HG03280 (cell line): ENCODE measurements around the gene IRF2BP1.
A peak's percentile ranks its signal among the peaks of the same experiment; 100 is the strongest.

Source experiments
- ATAC-seq: cut with Tn5 transposase; IDR thresholded peaks from one replicate; pipeline ENCODE4 v1.9.1; 2021; ENCODE audit warnings: mild to moderate bottlenecking, moderate library complexity; ENCODE audit not compliant: unreplicated experiment

Gene IRF2BP1, protein sequence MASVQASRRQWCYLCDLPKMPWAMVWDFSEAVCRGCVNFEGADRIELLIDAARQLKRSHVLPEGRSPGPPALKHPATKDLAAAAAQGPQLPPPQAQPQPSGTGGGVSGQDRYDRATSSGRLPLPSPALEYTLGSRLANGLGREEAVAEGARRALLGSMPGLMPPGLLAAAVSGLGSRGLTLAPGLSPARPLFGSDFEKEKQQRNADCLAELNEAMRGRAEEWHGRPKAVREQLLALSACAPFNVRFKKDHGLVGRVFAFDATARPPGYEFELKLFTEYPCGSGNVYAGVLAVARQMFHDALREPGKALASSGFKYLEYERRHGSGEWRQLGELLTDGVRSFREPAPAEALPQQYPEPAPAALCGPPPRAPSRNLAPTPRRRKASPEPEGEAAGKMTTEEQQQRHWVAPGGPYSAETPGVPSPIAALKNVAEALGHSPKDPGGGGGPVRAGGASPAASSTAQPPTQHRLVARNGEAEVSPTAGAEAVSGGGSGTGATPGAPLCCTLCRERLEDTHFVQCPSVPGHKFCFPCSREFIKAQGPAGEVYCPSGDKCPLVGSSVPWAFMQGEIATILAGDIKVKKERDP

DNA sequence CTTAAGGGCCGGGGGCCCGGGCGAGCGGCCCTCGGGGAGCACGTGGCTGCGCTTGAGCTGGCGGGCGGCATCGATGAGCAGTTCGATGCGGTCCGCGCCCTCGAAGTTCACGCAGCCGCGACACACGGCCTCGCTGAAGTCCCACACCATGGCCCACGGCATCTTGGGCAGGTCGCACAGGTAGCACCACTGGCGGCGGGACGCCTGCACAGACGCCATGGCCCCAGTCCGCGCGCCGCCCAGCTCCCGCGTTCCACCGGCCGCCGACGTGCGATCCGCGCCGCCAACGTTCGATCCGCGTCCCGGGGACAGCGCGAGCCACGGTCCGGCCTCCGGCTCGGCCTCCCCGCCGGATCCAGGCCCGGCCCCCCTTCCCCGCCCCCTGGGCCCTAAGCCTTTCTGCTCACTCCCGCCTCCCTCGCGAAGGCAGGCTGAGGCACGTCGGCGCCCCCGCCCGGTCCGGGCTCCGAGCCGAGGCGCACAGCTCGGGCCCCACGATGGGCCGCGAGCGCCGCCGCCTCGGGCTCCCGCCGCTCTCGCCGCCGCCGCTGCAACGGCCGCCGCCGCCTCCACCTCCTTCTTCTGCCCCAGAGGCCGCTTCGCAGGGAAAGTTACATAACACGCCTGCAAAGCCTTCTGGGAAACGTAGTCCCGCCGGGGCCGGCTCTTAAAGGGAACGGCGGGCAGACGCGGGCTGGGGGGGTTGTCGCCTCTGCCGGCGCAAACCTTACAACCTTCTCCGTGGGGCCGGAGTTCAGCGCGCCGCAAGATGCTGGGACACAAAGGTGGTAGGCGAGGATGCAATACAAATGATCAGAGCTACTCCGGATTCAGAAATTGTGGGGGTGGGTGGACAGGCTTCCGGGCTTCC lies at the start of gene IRF2BP1:
TSS of gene IRF2BP1 (minus strand) at position 586 of the 871 bp plus-strand sequence. CDS start at position 219, 367 bp downstream.
- peak; percentile 50 for ATAC-seq

DNA sequence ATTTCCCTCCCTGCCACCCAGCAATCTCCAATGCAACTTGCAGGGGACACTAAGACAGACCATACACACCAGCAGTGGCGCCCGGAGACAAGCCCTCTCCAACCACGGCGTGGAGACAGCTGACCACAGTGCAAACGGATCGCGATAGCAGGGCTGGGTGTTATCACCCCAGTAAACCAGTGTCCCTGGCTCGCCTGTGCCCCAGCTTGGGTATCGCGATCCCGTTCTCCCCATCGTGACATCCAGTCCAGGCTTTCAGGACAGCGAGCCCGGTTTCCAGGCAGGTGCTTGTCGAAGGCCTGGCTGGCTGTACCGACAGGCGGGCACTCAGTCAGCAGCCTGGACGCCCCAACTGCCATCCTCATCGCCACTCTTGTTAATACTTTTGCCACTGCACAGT lies 49.3 kb upstream of the IRF2BP1 start:
- no peak for ATAC-seq

DNA sequence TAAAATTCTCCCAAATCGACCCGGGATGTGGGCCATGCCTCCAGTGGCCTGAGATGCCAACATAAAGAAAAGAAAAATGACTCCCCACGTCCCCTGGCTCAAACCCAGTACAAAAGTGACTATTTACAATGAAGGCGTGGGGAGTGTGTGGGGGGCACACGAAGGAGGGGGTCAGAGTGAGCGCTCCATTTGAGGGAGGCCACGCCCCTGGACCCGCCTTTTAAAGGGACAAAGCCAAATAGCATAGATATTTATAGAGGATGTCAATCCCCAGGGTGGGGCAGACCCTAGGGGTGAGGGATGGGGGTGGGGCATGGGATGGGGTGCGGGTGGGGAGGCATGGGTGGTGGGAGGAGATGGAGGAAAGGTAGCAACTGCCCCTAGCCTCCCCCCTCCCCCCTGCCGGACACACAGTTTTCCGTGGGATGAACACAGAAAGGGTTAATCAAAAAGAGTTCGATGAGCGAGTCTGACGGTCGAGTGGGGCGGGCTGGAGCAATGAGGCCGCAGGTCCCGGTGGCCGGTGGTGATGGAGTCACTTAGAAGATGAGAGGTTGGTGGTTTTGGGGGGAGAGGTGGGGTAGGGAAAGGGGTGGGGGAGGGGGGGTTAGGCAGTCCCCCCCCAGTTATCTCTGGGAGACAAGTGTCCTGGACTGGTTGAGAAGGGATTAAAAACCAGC lies 48.8 kb upstream of the IRF2BP1 start:
- no peak for ATAC-seq

DNA sequence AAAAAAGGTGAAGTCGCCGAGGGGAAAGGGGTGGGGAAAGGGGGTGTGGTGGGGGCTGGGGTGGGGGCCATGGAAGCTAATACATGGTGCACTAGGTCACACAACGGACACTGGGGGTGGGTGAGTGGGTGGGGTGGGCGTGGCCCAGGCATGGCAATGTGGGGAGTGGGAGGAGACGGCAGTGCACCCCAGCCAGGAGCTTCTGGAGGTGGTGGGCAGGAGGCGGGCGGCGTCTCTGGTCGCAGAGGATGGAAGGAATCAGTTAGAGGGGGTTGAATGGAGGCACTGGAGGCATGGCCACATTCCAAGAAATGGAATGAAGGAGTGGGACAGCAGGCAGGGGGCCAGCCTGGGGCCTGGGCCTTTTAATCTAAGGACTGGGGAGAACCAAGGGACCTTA lies 47.8 kb upstream of the IRF2BP1 start:
- ATAC-seq: no peak

DNA sequence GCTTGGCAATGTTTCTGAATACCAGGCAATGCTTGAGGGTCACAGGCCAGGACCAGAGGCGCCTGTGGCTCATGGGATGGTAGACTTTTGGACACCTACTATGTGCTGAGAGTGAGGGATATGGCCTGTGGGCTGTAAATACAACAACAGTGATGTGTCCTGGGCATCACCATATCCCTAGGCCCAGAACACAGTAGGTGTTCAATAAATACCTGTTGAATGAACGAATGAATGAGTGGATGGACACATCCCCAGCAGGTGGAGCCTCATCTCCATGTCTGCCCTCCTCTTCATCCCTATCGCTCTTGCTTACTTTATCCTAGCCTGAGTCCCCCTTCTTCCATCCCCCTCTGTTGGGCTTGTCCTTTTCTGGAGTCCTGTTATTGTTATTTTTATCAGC lies 45.1 kb upstream of the IRF2BP1 start:
- ATAC-seq: no peak

DNA sequence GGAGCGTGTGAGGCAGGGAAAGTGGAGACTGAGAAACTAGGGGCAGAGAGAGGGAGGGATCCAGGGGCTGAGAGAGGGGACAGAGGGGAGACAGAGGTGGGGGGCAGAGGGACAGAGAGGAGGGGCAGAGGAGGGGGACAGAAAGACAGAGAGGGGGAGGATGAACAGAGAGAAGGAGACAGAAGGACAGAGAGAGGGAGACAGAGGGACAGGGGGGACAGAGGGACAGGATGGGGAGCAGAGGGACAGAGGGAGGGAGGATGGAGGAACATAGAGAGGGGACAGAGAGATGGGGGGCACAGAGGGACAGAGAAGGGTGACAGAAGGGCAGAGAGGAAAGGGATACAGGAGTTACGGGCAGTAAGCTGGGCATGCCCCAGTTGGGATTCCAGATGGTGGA lies 43.3 kb upstream of the IRF2BP1 start:
- no peak for ATAC-seq

DNA sequence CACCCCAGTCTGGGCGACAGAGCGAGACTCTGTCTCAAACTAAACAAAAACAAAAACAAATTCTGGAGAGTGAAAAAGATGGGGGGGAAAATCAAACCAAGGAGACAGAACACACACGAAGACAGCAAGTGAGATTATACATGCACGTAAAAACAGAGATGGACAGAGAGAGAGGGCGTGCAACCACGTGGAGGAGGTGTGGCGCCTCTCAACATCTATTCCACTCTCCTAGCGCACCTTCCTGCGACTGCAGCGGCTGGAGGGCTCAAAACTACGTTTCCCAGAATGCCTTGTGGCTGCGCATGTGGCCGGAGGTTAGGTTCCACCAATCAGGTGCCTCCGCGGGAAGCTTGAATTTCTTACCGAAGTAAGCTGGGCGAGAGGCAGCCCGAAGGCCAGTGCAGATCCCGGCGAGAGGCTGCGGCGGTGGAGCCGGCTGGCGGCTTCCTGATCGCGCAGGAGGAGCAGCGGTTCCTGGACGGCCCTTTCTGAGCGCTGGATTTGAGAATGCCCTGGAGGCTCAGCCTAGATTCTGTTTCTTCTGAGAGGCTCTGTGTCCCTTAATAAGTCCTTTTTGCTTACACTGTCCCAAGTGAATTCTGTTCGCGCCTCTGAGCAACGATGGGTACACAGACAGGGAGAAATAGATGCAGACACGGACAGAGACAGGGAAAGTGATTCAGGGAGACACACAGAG lies 41.8 kb upstream of the IRF2BP1 start:
- ATAC-seq: peak; percentile 90

DNA sequence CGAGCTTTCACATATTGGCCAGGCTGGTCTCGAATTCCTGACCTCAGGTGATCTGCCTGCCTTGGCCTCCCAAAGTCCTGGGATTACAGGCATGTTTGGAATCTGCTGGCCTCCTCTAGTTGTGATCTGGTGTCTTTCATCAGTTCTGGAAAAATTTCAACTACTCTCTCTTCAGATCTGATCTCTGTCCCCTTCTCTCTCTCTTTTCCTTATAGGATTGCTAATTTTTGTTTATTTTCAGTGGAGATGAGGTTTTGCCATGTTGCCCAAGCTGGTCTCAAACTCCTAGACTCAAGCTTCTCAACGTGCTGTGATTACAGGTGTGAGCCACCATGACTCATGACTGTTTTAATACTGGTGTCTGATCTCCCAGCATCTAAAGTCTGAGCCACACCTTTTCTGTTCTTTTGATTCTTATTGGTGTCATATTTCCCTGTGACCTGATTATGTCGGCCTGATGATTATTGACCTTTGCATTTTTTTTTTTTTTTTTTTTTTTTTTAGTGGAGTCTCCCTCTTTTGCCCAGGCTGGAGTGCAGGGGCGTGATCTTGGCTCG lies 39.0 kb upstream of the IRF2BP1 start:
- ATAC-seq: no peak

DNA sequence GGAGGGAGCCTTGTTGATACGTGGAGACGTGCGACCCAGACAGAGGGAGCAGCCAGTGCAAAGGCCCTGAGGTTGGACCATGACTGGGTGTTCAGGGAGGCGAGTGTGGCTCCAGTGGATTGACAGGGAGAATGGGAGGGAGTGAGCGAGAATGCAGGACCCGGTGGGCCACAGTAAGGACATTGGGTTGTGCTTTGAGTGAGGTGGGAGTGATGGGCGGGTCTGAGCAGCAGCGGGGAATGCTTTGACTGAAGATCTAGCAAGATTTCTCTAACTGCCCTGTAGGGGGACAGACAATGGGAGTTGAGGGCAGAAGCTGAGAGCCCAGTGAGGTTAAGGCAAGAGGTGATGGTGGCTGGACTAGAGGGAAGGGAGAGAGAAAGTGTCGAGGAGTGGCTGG lies 36.3 kb upstream of the IRF2BP1 start:
- ATAC-seq: no peak

DNA sequence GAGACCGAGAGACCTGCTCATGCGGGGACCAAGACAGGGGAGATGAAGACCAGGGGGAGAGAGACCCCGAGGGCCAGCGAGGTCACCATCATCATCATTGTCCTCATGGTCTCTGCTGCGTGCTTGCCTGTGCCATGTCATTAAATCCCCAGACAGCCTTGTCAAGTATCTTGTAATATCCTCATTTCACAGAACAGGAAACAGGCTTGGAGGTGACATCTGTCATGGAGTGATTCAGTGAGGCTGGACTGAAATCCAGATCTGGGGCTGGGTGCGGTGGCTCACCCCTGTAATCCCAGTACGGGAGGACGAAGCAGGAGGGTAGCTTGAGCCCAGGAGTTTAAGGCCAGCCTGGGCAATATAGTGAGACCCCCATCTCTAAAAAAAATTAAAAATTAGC lies 34.5 kb upstream of the IRF2BP1 start:
- ATAC-seq: no peak

DNA sequence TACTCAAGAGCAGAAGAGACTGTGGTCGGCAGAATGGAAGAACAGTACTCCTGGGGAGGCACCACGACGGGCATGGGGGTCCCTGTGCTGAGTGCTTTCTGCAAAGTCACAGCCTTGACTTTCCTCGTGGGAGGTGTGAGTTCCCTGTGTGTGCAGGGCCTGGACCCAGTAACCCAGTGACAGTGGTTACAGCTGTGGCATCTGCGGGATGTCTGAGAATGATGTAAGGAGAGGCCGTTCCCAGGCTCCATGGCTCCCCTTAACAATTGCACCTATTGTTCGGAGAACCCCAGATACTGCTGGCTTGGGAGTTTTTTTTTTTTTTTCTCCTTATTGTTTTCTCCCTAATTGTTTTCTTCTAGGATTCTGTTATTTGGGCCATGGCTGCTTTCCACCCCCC lies 33.7 kb upstream of the IRF2BP1 start:
- ATAC-seq: no peak

DNA sequence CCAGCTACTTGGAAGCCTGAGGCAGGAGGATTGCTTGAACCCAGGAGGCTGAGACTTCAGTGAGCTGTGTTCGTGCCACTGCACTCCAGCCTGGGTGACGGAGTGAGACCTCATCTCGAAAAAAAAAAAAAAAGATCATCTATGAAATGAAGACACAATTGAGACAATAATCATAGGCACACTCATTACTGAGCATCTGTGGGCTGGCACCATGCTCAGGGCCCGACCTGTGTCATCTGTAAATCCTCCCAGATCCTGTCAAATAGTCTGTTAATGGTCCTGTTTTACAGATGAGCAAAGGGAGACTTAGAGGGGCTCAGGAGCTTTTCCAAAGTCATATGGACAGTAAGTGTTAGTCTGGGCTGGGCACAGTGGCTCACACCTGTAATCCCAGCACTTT lies 32.8 kb upstream of the IRF2BP1 start:
- no peak for ATAC-seq

DNA sequence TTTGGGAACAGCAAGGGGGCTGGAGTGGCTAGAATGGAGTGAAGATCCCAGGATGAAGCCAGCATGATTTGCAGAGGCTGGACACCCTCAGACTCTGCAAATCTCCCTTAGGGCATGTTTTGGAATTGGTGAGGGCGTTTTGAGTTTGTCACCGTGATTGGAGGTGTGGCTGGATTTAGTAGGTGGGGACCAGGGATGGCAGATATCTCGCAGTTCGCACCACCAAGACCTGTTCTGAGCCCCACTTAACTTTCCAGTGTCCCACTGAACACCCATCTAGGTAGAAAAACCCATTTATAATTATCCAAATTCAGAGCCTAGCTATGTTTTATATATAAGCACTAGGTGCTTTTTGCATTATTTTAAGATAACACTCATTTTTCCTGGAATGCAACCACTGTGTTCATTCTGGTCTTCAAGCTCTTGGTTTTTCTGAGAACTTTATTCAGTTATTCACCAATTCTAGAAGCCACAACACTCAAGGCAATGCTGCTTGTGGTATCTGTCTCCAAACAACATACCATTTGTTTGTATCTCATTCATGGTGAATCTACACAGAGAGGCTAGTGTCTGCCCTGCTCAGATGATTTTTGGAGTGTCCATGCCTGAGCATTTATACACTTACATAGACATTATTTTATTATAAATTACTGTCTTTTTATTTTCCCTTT lies 31.6 kb upstream of the IRF2BP1 start:
- no peak for ATAC-seq

DNA sequence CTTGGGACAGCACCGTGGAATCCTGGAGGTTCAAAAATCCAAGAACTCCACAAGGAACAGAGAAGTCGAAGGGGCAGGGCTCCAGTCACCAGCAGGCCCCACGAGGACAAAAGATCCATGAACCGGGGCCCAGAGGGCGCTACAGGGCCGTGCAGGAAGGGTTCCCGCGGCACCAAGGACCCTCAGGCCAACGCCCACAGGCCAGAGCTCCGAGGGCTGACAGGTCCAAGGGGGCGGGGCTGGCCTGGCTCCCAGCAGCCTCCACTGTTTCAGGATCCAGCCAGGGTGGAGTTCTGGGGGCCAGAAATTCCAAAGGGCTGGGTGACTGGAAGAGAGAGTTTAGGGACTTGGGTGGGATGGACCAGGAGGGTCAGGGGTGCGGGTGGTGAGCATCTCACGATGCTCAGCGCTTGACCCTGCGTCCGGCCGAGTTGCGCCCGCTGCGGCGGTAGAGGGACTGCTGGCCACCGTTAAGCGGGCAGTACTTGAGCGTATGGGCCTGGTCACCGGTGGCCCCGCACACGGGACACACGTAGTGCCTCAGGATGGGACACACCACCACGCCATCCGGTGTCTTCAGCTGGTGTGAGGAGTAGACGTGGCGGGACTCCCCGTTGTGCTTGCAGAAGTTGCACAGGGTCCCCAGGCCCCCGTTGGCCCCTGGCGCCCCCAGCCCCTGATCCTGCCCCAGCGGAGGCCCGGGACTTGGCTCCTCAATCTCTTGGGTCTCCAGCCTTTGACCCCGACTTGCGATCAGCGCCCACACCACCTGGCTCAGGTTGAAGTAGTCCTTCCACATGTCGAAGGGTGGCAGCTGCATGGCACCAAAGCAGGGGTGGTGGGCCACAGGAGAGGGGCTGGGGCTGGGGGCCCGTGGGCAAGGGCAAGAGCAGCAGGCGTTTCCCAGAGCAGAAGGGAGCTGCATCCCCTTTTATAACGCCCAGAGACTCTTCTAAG lies 28.2 kb upstream of the IRF2BP1 start, which contains the start of gene NANOS2:
TSS of gene NANOS2 (minus strand) at position 905 of the 957 bp plus-strand sequence. CDS start at position 820, 85 bp downstream.
- no peak for ATAC-seq

DNA sequence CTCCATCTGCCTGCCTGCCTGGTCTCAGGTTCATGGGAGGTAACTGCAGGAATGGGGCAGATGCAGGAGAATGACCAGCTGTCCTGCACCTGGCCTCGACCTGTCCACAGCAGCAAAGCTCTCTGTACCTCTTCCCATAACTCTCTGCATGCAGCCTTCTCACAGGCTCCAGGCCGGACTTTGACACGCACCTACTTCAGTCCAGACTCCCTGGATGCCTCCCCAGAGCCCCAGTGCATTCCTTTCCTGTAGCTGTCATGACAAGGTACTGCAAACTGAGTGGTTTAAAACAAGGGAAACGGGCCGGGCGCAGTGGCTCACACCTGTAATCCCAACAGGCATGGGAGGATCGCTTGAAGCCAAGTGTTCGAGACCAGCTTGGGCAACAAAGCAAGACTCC lies 25.4 kb upstream of the IRF2BP1 start:
- no peak for ATAC-seq

DNA sequence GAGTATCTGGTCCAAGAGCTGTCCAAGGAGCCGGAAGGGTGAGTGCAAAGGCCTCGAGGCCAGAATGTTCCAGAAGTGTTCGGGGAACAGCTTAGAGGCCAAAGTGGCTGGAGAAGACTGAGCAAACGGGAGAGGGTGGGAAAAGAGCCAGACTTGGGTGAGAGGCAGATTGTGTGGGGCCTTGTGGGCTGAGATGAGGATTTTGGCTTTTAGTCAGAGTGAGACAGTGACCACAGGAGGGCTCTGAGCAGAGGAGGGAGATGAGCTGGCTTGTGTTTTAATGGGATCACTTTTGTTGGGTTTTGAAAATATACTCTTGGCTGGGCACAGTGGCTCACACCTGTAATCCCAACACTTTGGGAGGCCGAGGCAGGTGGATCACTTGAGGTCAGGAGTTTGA lies 23.0 kb upstream of the IRF2BP1 start:
- no peak for ATAC-seq

DNA sequence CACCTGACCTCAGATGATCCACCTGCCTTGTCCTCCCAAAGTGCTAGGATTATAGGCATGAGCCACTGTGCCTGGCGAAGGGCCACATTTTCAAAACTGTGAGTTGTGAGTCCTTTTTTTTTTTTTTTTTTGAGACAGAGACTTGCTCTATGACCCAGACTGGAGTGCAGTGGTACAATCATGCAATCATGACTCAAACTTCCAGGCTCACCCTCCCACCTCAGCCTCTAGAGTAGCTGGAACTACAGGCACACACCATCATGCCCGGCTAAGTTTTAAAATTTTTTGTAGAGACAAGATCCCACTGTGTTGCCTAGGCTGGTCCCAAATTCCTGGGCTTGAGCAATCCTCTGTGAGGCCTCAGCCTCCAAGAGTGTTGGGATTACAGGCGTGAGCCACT lies 20.3 kb upstream of the IRF2BP1 start:
- ATAC-seq: no peak

DNA sequence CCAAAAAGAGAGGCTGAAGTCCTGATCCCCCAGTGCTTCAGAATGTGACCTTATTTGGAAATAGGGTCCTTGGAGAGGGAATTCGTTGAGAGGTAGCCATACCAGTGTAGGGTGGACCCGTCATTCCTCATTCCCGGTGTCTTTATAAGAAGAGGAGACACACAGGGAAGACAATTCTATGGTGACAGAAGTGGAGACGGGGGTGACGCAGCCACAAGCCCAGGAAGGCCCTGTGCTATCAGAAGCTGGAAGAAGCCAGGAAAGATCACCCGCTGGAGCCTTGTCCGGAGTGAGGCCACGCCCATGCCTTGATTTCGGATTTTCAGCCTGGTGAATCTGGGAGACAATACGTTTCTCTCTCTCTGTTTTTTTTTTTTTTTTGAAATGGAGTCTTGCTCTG lies 19.1 kb upstream of the IRF2BP1 start:
- ATAC-seq: no peak
